ENCODE results near the gene SYNJ1. TPM values are rescaled to one million over a fixed set of nuclear protein-coding genes. Genes with fewer than 3 reads are reported as not detected.
"Not testable (repeated sequence)": the region's sequence is repeated elsewhere in the genome, so short reads cannot be mapped to it uniquely, and the experiment has no call there.

SYNJ1 gene
- total and polyA plus RNA-seq, 4 donors: 7.4 to 17.5 (median 11.8) TPM

- Histone ChIP-seq H3K4me3 (no peak overlapping the region), H3K4me1 (ENCODE audit: control insufficient read depth in 5 of 5, insufficient read depth in 5 of 5, low read length in 5 of 5) (peaks cover 0 to 11% (median 6%) of the 10 kb centered on the region in 5 donors), H3K27me3 (ENCODE audit: control insufficient read depth in 3 of 3, insufficient read depth in 3 of 3, low read length in 2 of 3) (no peaks in the 10 kb centered on the region), H3K9ac (ENCODE audit: insufficient read depth in 1 of 2, low read length in 2 of 2) (no peak overlapping the region), H3K9me3 (ENCODE audit: control insufficient read depth in 4 of 4, insufficient read depth in 3 of 4, low read length in 3 of 4) (no peaks in the 10 kb centered on the region), H3K27ac (ENCODE audit: low read depth in 1 of 2, low read length in 1 of 2) (no peak overlapping the region), H3K36me3 (ENCODE audit: control insufficient read depth in 4 of 4, insufficient read depth in 4 of 4, low read length in 4 of 4) (peaks cover 0 to 6% (median 0%) of the 10 kb centered on the region in 4 donors)
- ATAC-seq (ENCODE audit: insufficient read depth, low FRiP score) (no peak), DNase-seq (peak; percentile 39 to 81 (median 73))
- 68 to 78% methylated on average over 8 of the region's 8 CpGs for WGBS, 2 donors
- no peak for TF ChIP-seq CTCF (IDR thresholded peaks at IDR 0.05; ENCODE audit: control extremely low read depth, extremely low read depth)
These were observed 28.7 kb downstream of the SYNJ1 start for GRCh38 chr21:32698971-32699693.

GRCh38 chr21:32698286-32698685, 29.5 kb downstream of the SYNJ1 start:
- H3K27me3 ChIP-seq (ENCODE audit: control insufficient read depth in 3 of 3, insufficient read depth in 3 of 3, low read length in 2 of 3): no peaks in the 10 kb centered on the region
- no peak for ATAC-seq (ENCODE audit: insufficient read depth, low FRiP score)
- no peak overlapping the region for H3K4me3 ChIP-seq
- WGBS, 2 donors: 84 to 92% methylated on average over 2 of the region's 2 CpGs
- peaks cover 0 to 11% (median 6%) of the 10 kb centered on the region in 5 donors for H3K4me1 ChIP-seq (ENCODE audit: control insufficient read depth in 5 of 5, insufficient read depth in 5 of 5, low read length in 5 of 5)
- peaks cover 0 to 6% (median 0%) of the 10 kb centered on the region in 4 donors for H3K36me3 ChIP-seq (ENCODE audit: control insufficient read depth in 4 of 4, insufficient read depth in 4 of 4, low read length in 4 of 4)
- no peak overlapping the region for H3K27ac ChIP-seq (ENCODE audit: low read depth in 1 of 2, low read length in 1 of 2)
- no peaks in the 10 kb centered on the region for H3K9me3 ChIP-seq (ENCODE audit: control insufficient read depth in 4 of 4, insufficient read depth in 3 of 4, low read length in 3 of 4)
- H3K9ac ChIP-seq (ENCODE audit: insufficient read depth in 1 of 2, low read length in 2 of 2): no peak overlapping the region
- no peak for TF ChIP-seq CTCF (IDR thresholded peaks at IDR 0.05; ENCODE audit: control extremely low read depth, extremely low read depth)
- DNase-seq: peak in 2 of 3 donors; percentile 32

- ATAC-seq (ENCODE audit: insufficient read depth, low FRiP score); H3K36me3 ChIP-seq (ENCODE audit: control insufficient read depth in 4 of 4, insufficient read depth in 4 of 4, low read length in 4 of 4): not testable (repeated sequence)
These were observed 32.3 kb downstream of the SYNJ1 start for GRCh38 chr21:32695482-32695881.

GRCh38 chr21:32693581-32693980, 34.2 kb downstream of the SYNJ1 start:
- no peak for ATAC-seq (ENCODE audit: insufficient read depth, low FRiP score)
- H3K36me3 ChIP-seq (ENCODE audit: control insufficient read depth in 4 of 4, insufficient read depth in 4 of 4, low read length in 4 of 4): peaks cover 3 to 6% (median 5%) of the 10 kb centered on the region in 4 donors
- H3K9me3 ChIP-seq (ENCODE audit: control insufficient read depth in 4 of 4, insufficient read depth in 3 of 4, low read length in 3 of 4): no peaks in the 10 kb centered on the region
- H3K9ac ChIP-seq (ENCODE audit: insufficient read depth in 1 of 2, low read length in 2 of 2): no peak overlapping the region
- no peak overlapping the region for H3K4me3 ChIP-seq
- no peak for DNase-seq
- TF ChIP-seq CTCF (IDR thresholded peaks at IDR 0.05; ENCODE audit: control extremely low read depth, extremely low read depth): no peak
- no peaks in the 10 kb centered on the region for H3K4me1 ChIP-seq (ENCODE audit: control insufficient read depth in 5 of 5, insufficient read depth in 5 of 5, low read length in 5 of 5)
- H3K27me3 ChIP-seq (ENCODE audit: control insufficient read depth in 3 of 3, insufficient read depth in 3 of 3, low read length in 2 of 3): no peaks in the 10 kb centered on the region
- H3K27ac ChIP-seq (ENCODE audit: low read depth in 1 of 2, low read length in 1 of 2): no peak overlapping the region

More at GRCh38 chr21:32695482-32695881, 32.3 kb downstream of the SYNJ1 start:
- not testable (repeated sequence) for H3K9me3 ChIP-seq (ENCODE audit: control insufficient read depth in 4 of 4, insufficient read depth in 3 of 4, low read length in 3 of 4); H3K27me3 ChIP-seq (ENCODE audit: control insufficient read depth in 3 of 3, insufficient read depth in 3 of 3, low read length in 2 of 3); H3K4me3 ChIP-seq; H3K9ac ChIP-seq (ENCODE audit: insufficient read depth in 1 of 2, low read length in 2 of 2); H3K27ac ChIP-seq (ENCODE audit: low read depth in 1 of 2, low read length in 1 of 2); H3K4me1 ChIP-seq (ENCODE audit: control insufficient read depth in 5 of 5, insufficient read depth in 5 of 5, low read length in 5 of 5); DNase-seq
- WGBS, 2 donors: 95 to 96% methylated on average over 7 of the region's 7 CpGs

Measured in lung (tissue), 12 donors.